ENCODE results near the gene GRIN1.

The GRIN1 gene

DNA sequence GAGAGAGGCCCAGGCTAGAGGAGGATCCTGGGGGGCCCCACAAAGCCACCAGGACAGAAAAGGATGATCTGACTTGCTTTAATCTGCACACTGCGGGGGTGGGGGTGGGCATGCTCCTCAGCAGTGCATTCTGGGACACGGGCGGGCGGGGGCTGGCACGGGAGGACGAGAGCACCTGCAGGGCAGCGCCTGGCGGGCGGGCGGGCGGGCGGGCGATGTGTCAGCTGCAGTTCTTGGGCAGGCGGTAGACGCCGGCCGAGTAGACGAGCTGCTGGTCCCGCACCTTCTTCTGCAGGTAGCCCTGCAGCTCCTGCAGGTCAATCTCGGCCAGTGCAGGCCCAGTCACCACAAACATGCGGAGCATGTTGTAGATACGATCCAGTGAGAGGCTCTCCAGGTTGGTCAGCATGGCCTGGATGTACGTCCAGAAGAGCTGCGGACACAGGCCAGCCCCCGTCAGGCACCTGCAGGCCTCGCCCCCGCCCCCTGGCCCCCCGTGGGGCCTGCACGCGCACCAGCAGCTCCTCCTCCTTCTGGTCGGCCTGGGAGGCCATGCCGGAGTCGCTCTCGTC is 35.9 kb downstream of the GRIN1 start:
- Histone ChIP-seq H3K27me3 (replicated peaks; ENCODE audit: control insufficient read depth, insufficient read depth, low read length) (no peaks in the 10 kb centered on the region; the same call in 1 of the 2 replicates), H3K36me3 (ENCODE audit: control insufficient read depth, insufficient read depth, low read length) (peaks cover 5% of the 10 kb centered on the region), H3K4me3 (replicated peaks; ENCODE audit: low read depth, low read length) (no peak overlapping the region)
- DNase-seq (ENCODE audit: extremely low read depth, insufficient read length) = no peak
- TF ChIP-seq, protein P1, sequence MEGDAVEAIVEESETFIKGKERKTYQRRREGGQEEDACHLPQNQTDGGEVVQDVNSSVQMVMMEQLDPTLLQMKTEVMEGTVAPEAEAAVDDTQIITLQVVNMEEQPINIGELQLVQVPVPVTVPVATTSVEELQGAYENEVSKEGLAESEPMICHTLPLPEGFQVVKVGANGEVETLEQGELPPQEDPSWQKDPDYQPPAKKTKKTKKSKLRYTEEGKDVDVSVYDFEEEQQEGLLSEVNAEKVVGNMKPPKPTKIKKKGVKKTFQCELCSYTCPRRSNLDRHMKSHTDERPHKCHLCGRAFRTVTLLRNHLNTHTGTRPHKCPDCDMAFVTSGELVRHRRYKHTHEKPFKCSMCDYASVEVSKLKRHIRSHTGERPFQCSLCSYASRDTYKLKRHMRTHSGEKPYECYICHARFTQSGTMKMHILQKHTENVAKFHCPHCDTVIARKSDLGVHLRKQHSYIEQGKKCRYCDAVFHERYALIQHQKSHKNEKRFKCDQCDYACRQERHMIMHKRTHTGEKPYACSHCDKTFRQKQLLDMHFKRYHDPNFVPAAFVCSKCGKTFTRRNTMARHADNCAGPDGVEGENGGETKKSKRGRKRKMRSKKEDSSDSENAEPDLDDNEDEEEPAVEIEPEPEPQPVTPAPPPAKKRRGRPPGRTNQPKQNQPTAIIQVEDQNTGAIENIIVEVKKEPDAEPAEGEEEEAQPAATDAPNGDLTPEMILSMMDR (IDR thresholded peaks at IDR 0.05; ENCODE audit: insufficient read depth, low read length, poor library complexity, severe bottlenecking) = no peak

DNA sequence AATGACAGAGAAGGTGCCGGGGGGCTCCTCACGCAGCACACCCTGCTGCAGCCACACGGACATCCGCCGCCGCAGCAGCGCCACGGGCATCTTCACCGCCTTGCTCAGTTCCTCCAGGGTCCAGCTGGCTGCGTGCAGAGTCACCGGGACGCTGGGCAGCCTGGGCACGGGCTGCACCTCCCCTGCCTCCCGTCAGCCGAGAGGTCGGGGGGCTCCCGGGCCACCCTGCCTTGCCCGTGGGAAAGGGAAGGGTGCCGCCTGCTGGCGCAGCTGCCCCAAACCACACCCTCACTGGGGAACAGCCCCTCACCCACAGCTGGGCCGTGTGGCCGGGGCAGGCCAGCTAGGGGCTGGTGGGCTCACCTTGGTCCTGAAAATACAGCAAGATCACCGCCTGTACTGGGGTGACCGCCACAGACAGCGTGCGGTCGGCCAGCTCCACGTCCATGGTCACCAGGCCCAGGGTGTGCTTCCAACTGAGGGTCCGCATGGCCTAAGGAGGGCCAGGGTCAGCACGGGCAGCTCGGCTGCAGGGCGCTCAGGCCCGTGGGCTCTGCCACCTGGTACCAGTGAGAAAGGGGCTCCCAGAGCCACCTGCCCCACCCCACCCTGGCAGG is 36.5 kb downstream of the GRIN1 start:
- Histone ChIP-seq H3K36me3 (ENCODE audit: control insufficient read depth, insufficient read depth, low read length) (peaks cover 9% of the 10 kb centered on the region), H3K27me3 (replicated peaks; ENCODE audit: control insufficient read depth, insufficient read depth, low read length) (no peaks in the 10 kb centered on the region; the same call in 1 of the 2 replicates), H3K4me3 (replicated peaks; ENCODE audit: low read depth, low read length) (no peak overlapping the region)
- DNase-seq (ENCODE audit: extremely low read depth, insufficient read length) = no peak
- TF ChIP-seq, protein P1 (IDR thresholded peaks at IDR 0.05; ENCODE audit: insufficient read depth, low read length, poor library complexity, severe bottlenecking) = peak; percentile 42

DNA sequence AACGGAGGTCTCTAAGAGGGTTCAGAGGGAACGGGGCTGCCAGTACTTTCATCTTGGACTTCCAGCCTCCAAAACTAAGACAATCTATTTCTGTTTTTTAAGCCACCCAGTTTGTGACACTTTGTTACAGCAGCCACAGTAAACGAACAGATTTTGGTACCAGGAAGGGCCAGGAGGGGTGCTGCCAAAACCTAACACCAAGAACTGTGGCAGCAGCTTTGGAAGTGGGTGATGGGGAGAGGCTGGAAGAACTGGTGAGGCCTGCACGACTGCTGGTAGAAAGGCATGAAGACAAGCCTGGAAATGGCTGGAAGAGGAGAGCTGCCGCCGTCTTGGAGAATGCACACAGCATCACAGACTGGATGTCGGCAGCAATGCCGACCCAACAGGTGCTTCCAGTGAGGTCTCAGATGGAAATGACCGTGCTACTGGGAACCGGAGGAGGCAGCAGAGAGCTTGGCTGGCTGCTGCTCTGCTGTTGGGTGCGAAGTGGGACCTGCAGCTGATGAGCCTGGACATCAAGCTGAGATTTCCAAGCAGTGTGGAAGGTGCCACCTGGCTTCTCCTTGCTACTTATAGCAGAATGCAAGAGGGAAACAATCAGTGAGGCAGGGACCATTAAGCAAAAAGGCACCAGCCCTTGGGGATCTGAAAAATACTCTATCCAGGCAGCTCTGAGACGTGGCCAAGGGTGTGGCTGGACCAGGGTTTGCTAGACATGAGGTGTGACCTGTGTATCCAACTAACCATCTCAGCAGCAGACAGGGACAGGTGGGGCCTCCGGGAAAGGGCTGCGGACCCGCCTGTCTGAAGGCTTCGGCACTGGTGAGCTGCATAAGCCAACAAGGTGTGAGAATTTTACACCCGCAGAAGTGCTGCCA is 37.6 kb downstream of the GRIN1 start:
- Histone ChIP-seq H3K4me3 (replicated peaks; ENCODE audit: low read depth, low read length) (no peak overlapping the region), H3K27me3 (replicated peaks; ENCODE audit: control insufficient read depth, insufficient read depth, low read length) (no peaks in the 10 kb centered on the region; the same call in 1 of the 2 replicates), H3K36me3 (ENCODE audit: control insufficient read depth, insufficient read depth, low read length) (peaks cover 15% of the 10 kb centered on the region)
- no peak for DNase-seq (ENCODE audit: extremely low read depth, insufficient read length)
- TF ChIP-seq, protein P1 (IDR thresholded peaks at IDR 0.05; ENCODE audit: insufficient read depth, low read length, poor library complexity, severe bottlenecking) = peak; percentile 48

DNA sequence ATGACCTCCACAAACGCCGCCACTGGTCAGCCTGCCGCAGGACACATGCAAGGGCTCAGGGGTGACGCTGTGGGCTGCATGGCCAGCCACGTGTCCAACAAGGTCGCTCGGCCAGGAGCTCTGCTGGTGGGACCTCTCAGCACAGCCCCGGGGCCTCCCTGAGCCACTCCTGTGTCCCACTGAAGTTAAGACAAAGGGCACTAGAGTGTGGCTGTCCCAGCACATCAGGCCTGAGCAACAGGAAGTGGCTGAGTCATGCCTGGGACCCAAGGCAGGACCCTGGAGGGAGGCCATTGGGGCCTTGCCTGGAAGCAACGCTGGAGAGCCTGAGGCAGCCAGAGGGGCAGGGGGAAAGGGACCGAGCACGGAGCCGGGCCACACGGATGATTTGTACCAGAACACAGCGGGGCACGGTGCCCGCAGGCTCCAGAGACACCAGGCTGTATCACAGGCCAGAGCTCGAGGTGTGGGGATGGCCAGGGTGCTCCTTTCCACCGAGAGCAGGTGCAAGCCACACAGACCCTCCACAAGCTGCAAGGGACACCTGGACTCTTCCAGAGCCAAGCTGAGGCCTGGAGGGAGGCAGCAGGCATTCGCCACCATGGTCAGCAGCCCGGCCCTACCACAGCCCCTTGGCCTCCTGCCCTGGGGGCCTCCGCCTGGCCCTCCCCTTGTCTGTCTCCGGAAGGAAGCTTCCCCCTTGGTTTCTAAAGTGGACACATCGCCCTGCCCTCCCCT is 39.4 kb downstream of the GRIN1 start:
- no peak for DNase-seq (ENCODE audit: extremely low read depth, insufficient read length)
- Histone ChIP-seq H3K27me3 (replicated peaks; ENCODE audit: control insufficient read depth, insufficient read depth, low read length) (no peaks in the 10 kb centered on the region; the same call in 1 of the 2 replicates), H3K4me3 (replicated peaks; ENCODE audit: low read depth, low read length) (no peak overlapping the region), H3K36me3 (ENCODE audit: control insufficient read depth, insufficient read depth, low read length) (peaks cover 24% of the 10 kb centered on the region)
- TF ChIP-seq, protein P1 (IDR thresholded peaks at IDR 0.05; ENCODE audit: insufficient read depth, low read length, poor library complexity, severe bottlenecking) = no peak

DNA sequence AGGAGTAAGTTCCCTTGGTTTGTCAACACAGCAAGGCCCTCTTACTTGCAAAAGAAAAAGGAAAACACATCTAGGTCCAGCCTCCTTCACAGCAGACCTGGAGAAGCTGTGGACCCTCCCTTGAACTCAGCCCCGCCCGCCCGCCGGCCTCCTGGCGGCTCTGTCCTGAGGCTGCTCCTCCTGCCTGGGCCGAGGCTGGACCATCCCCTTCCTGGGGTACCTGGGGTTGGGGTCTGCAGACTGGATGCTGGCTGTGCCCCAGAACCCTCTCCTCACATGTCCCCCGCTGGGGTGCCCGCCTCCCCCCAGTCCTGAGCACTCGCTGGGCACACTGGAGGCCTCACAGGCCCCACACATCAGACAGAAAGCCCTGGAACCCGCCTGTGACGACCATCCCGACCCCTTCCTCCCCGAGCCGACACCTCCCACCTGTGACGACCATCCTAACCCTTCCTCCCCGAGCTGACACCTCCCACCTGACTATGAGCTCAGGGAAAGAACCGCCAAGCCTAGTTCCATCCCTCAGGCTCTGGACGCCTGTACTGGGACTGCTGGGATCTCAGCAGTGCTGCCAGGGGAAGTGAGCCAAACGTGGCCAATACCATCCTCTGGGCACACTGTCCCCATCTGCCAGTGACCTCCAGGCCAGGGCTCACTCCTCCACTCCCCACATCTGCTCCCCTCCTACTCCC is 40.1 kb downstream of the GRIN1 start:
- Histone ChIP-seq H3K27me3 (replicated peaks; ENCODE audit: control insufficient read depth, insufficient read depth, low read length) (no peaks in the 10 kb centered on the region), H3K4me3 (replicated peaks; ENCODE audit: low read depth, low read length) (no peak overlapping the region), H3K36me3 (ENCODE audit: control insufficient read depth, insufficient read depth, low read length) (peaks cover 30% of the 10 kb centered on the region)
- TF ChIP-seq, protein P1 (IDR thresholded peaks at IDR 0.05; ENCODE audit: insufficient read depth, low read length, poor library complexity, severe bottlenecking) = no peak
- DNase-seq (ENCODE audit: extremely low read depth, insufficient read length) = no peak
